GM21717 (cell line): ENCODE results near the gene KDM4B.
"Not testable (repeated sequence)": the region's sequence is repeated elsewhere in the genome, so short reads cannot be mapped to it uniquely, and the experiment has no call there.

ENCODE experiments used
- ATAC-seq: cut with Tn5 transposase; IDR thresholded peaks from one replicate; pipeline ENCODE4 v1.9.1; 2021; ENCODE audit warnings: mild to moderate bottlenecking, moderate library complexity; ENCODE audit not compliant: unreplicated experiment

The KDM4B gene

GRCh38 chr19:5011476-5012238, 42.7 kb downstream of the KDM4B start:
- no peak for ATAC-seq

DNA sequence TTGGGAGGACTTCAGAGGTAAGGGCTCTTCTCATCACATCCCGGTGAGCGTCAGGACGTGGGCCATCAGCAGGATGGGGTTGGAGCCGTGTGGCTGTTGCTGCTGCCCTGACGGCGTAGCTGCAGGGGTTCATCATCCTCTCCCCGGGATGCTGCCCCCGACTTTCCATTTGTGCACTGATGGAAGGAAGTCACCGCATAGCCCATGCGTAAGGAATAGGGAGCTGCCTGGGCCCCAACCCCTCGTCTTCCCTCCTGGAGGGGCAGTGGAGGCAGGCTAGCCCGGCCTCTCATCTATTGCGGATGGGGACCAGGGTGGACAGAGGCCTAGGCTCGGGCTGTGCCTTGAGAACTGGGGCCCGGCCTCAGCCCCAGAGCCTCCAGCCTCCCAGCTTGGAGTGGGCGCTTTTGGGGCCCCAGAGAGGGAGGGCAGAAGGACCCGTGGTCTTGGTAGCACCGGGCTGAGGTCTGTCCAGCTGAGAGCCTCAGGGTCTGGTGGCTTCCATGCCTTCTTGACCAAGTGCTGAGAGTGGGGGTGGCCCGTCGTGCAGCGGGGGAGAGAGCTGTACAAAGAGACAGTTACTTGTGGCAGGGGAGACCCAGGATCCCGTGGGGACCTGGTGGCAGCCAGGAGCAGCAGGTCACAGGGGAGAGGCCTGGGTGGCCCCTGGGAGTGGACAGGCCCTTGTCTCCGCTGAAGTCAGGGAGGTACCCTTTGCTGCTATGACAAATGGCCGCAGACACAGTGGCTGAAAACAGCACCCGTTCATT, 44.0 kb downstream of the KDM4B start:
- ATAC-seq = no peak

GRCh38 chr19:5013761-5014160, 44.8 kb downstream of the KDM4B start:
- ATAC-seq = no peak

- ATAC-seq = no peak
Measured at GRCh38 chr19:5014941-5015340, 46.0 kb downstream of the KDM4B start.

DNA sequence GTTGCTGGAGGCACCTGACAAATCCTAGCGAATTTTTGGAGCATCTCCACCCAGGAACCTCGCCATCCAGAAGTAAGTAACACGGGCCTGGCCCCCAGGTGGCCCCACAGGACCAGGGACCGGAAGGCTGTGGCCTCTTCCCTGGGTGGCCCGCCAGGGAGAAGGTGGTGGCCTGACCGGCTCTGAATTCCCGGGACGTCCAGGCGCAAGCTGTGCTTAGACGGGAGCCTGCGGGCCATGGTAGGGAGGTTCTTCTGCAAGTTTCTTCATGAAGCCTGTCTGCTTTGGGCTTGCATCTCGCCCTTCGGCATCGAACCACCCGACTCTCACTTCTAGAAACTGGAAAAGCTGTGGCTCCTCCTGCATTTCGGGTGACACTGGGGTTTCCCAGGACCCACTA, 47.4 kb downstream of the KDM4B start:
- ATAC-seq = no peak

DNA sequence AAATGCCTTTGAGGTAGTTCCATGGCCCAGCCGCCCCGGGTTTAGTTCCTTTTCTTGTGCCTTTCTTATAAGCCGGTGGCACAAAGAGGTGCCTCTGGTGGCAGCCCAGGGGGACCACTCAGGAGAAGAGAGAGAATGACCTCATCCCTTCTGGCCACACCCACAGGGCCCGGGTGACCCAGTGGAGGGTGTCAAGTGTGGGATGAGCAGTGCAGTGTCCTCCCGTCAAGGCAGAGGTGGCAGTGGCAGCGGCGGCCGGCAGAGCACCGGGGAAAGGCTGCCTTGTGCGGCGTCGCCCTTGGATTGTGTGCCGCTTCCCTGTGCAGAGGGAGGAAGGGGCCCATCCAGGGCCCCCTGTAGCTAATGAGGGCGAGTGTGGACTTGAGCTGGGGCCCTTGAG, 47.9 kb downstream of the KDM4B start:
- ATAC-seq = no peak

DNA sequence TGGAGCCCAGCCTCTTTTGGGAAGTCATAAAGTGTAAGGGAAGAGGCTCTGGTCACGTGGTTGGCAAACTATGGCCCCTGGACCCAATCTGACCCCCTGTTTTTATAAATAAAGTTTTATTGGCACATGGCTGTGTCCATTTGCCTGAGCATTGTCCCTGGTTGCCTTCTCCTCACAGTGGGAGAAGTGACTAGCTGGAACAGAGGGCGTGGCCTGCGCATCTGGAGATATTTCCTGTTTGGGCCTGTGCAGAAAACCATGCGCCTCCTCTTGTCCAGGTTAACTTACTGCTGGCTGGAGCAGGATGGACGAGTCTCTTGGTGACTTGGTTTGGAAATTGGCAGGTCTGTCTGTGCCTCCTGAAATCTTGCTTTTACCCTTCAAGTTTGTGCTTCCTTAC, 48.3 kb downstream of the KDM4B start:
- ATAC-seq = no peak

DNA sequence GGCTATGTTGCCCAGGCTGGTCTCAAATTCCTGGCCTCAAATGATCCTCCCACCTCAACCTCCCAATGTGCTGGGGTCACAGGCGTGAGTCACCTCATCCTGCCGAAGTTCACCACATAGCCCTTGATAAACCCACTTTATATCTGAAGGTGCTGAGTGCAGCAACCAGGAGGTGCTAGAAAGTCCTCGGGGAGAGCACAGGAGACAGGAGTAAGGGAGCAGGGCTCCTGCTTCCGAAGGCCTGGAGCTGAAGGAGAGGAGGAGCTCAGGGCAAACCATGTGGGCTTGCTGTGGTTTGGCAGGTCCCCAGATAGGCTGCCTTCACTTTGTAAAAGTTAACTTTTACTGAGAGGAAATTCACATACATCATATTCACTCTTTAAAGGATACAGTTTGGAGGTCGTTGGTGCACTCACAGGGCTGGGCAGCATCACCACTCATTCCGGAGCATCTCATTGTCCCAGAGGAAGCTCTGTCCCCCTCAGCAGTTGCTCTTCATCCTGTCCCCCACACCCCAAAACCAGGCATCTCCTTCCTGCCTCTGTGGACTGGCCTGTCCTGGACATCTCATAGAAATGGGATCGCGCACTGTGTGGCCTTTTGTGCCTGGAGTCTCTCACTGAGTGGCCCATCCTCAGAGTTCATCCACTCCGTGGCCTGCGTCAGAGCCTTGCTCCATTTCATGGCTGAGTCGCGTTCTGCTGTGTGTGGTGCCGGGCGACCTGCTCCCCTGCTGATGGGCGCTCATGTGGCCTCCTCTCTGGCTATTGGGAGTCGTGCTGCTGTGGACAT, 49.5 kb downstream of the KDM4B start:
- ATAC-seq = no peak

DNA sequence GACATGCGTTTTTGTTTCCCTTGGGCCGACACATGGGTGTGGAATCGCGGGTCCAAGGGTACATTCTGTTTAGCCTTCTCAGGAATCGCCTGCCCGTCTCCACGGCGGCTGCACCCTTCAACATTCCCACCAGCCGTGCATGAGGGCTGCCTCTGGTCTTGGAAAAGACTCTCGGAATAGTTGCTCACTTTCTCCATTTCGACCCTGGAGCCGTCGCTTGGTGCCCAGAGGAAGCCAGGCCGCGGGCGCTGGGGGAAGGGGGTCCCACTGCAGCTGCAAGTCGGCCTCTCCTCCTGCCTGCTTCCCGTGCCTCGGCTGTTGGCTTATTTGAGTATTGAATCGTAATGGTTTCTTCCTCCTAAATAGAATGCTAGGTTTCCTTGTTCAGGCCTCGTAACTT, 51.5 kb downstream of the KDM4B start:
- no peak for ATAC-seq

DNA sequence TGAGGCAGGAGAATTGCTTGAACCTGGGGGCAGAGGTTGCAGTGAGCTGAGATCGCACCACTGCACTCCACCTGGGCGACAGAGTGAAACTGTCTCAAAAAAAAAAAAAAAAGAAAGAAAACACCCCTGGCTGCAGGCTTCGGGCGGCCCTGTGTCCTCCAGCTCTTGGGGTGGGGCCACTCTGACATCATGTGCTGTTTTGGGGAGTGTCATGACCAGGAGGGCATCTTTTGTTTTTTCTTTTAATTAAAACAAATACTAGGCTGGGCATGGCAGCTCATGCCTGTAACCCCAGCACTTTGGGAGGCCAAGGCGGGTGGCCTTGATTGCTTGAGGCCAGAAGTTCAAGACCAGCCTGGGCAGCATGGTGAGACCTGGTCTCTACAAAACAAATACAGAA, 52.1 kb downstream of the KDM4B start:
- ATAC-seq = no peak

GRCh38 chr19:5022066-5022860, 53.4 kb downstream of the KDM4B start:
- no peak for ATAC-seq

DNA sequence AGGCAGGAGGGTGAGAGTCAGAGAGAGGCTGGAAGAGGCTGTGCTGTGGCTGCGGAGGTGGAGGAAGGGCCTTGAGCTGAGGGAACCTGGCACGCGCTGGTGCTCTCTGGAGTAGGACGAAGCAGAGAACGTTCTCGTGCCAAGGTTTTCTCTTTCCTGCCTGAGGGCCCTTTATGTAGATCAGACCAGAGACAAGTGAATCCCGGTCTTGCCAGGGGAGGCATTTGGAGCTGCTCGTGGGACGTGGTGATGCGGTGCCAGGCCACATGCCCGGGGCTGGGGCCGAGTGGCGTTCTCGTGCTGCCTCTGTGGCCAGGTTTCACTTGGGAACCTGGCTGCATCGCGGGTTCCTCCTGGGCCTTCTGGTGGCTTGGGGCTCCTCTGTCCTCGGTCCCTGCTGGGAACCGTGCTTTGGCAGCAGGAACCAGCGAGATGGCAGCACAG, 54.2 kb downstream of the KDM4B start:
- no peak for ATAC-seq

GRCh38 chr19:5024282-5024681, 55.4 kb downstream of the KDM4B start:
- no peak for ATAC-seq

DNA sequence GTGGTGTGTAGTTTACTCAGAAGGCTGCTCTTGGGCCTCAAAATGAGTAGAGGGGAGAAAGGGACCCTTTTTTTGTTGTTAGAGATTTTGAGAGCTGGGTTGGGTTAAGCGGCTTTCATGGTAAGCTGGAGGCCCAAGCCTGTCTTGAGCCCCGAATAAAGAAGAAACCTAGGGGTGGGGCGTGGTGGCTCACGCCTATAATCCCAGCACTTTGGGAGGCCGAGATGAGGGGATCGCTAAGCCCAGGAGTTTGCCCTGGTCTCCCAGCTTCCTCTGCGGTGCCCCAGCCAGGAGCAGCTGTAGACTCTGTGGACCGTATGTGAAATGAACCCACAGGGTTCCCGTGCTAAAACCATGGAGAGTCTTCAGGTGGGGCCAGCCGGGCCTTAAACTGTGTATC, 56.1 kb downstream of the KDM4B start:
- no peak for ATAC-seq

DNA sequence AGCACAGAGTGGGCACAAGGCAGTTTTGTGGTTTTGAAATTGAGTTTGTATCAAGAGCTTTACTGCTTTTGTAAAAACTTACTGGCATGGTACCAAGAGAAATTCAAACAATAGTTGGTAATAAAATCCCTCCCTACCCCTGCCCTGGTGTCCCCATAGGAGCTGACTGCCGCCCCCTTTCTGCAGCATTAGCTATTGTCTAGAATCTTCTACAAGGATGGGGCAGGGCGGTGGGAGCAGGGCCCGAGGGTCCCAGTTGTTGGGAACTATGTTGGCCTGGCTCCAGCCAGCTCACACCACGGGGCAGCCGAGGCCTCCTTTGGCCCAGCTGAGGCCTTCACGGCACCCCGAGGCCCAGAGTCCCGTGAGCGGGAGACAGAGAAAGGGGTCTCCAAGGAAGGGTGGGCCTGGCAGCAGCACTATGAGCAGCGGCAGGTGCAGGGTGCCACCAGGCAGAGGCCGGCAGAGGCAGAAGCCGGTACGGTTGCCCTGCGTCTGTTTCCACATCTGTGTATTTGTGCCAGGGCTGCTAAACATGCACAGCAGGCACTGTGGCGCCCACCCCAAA, 57.9 kb downstream of the KDM4B start:
- no peak for ATAC-seq

DNA sequence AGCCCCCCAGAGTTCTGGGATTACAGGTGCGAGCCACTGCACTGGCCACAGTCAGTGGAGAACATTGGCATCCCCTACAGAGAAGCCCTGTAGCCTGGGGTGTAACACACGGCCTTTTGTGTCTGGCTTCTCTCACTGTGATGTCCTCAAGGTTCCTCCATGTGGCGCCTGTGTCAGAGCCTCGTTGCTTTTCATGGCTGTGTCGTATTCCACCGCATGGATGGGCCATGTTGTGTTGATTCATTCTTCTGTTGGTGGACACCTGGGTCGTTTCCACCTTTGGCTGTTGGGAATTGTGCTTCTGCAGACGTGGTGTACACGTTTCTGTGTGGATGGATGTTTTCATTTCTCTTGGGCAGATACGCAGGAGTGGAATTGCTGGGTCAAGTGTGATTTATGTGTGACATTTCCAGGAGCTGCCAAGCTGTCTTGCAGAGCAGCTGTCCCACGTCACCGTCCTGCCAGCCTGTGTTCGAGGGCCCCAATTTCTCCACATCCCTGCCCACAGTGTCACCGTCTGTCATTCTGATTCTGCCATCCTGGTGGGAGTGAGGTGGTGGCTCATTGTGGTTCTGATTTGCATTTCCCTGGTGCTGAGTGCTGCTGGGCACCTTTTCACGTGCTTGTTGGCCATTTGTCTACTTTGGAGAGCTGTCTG, 59.4 kb downstream of the KDM4B start:
- ATAC-seq = no peak

GRCh38 chr19:5029596-5029995, 60.7 kb downstream of the KDM4B start:
- ATAC-seq = not testable (repeated sequence)

GRCh38 chr19:5030136-5030820, 61.4 kb downstream of the KDM4B start:
- no peak for ATAC-seq

- no peak for ATAC-seq
Measured at GRCh38 chr19:5030822-5031221, 61.9 kb downstream of the KDM4B start.
